H1 (cell line): ENCODE data around the gene GH2. TPM values are rescaled to one million over a fixed set of nuclear protein-coding genes. Genes with fewer than 3 reads are reported as not detected.
A peak's percentile ranks its signal among the peaks of the same experiment; 100 is the strongest.

Source experiments
- CTCF ChIA-PET: fragments of 300-600 bp; sonication (Branson Sonifier 250); formaldehyde crosslinking; loops from one replicate; lab custom pipeline; 2021; ENCODE audit not compliant: partially characterized antibody; lab: Charles Lee
- POLR2A ChIA-PET: fragments of 300-600 bp; sonication (Branson Sonifier 250); formaldehyde crosslinking; loops from one replicate; lab custom pipeline; 2021; ENCODE audit warnings: inconsistent platforms; ENCODE audit not compliant: partially characterized antibody; lab: Charles Lee
- DNase-seq, 2 experiments: peaks; one replicate each; pipeline versions ENCODE4 v3.0.0 to v3.0.0-alpha.2; 2010 to 2022; ENCODE audit warnings: low spot score in 2 of 2, low read depth in 1 of 2, mixed read lengths in 1 of 2
- FAIRE-seq: peaks from 2 replicates; lab custom pipeline; 2011; peaks lifted over from hg19 to GRCh38; lab: Jason Lieb, UNC
- H2AFZ ChIP-seq: 2 replicates; pipeline ENCODE4 v1.8.1; 2012; ENCODE audit warnings: low read length, inconsistent platforms
- H2AK5ac ChIP-seq: 2 replicates; pipeline ENCODE4 v1.6.1; 2013; ENCODE audit warnings: low read depth, low read length
- H2BK120ac ChIP-seq: replicated peaks from 2 replicates; pipeline ENCODE3; 2013; ENCODE audit warnings: low read depth, low read length, inconsistent platforms
- H2BK12ac ChIP-seq: 2 replicates; pipeline ENCODE4 v1.6.1; 2013; ENCODE audit warnings: low read depth, low read length
- H2BK15ac ChIP-seq: 2 replicates; pipeline ENCODE4 v1.6.1; 2013; ENCODE audit warnings: low read length
- H2BK20ac ChIP-seq: 2 replicates; pipeline ENCODE4 v1.6.1; 2013; ENCODE audit warnings: low read length
- H2BK5ac ChIP-seq: 2 replicates; pipeline ENCODE4 v1.6.1; 2013; ENCODE audit warnings: low read depth, low read length
- H3K14ac ChIP-seq: 2 replicates; pipeline ENCODE4 v1.6.1; 2013; ENCODE audit warnings: inconsistent platforms; ENCODE audit not compliant: insufficient read length
- H3K18ac ChIP-seq: 2 replicates; pipeline ENCODE4 v1.6.1; 2013; ENCODE audit warnings: low read length; ENCODE audit errors: extremely low read depth
- H3K23ac ChIP-seq: 2 replicates; pipeline ENCODE4 v1.6.1; 2013; ENCODE audit warnings: inconsistent platforms; ENCODE audit not compliant: insufficient read length
- H3K23me2 ChIP-seq: 2 replicates; pipeline ENCODE4 v1.6.1; 2013; ENCODE audit warnings: low read depth, low read length
- H3K27ac ChIP-seq: 2 replicates; pipeline ENCODE4 v1.6.1; 2011; ENCODE audit warnings: low read depth, low read length, inconsistent platforms
- H3K27me3 ChIP-seq, 4 experiments: replicated peaks in 1 of 4; 1 replicate in 1 of 4; 2 replicates in 3 of 4; pipeline versions ENCODE4 v1.6.1 to v1.8.1; 2011 to 2013; ENCODE audit warnings: low read length in 3 of 4, mild to moderate bottlenecking in 3 of 4, inconsistent platforms in 2 of 4, mixed read lengths in 2 of 4, moderate library complexity in 1 of 4; ENCODE audit not compliant: control insufficient read depth in 3 of 4, insufficient read depth in 3 of 4; ENCODE audit errors: extremely low read depth in 1 of 4
- H3K36me3 ChIP-seq, 4 experiments: 2 replicates each; pipeline versions ENCODE4 v1.6.1 to v1.8.1; 2011 to 2013; ENCODE audit warnings: mild to moderate bottlenecking in 4 of 4, low read length in 3 of 4, moderate library complexity in 2 of 4, control low read depth in 1 of 4, inconsistent platforms in 1 of 4; ENCODE audit not compliant: insufficient read depth in 4 of 4, control insufficient read depth in 2 of 4
- H3K4ac ChIP-seq: replicated peaks from 2 replicates; pipeline ENCODE3; 2013; ENCODE audit warnings: low read length, low read depth, mixed read lengths, inconsistent platforms; ENCODE audit not compliant: insufficient read length
- H3K4me1 ChIP-seq, 4 experiments: replicated peaks in 1 of 4; 1 replicate in 1 of 4; 2 replicates in 3 of 4; pipeline versions ENCODE4 v1.6.1 to v1.8.1; 2011 to 2013; ENCODE audit warnings: low read length in 3 of 4, inconsistent platforms in 2 of 4, mixed read lengths in 1 of 4; ENCODE audit not compliant: insufficient read depth in 4 of 4, control insufficient read depth in 3 of 4
- H3K4me2 ChIP-seq, 2 experiments: 2 replicates each; pipeline versions ENCODE4 v1.6.1 to v1.8.1; 2011 to 2013; ENCODE audit warnings: low read depth in 2 of 2, low read length in 2 of 2, control low read depth in 1 of 2, inconsistent platforms in 1 of 2, mild to moderate bottlenecking in 1 of 2; ENCODE audit not compliant: insufficient read depth in 1 of 2
- H3K4me3 ChIP-seq, 4 experiments: fragments of 200-600, 300-600 bp in 1 of 4; sonication (generic), shearing (Covaris generic), sonication (Bioruptor Twin) in 1 of 4; 2 replicates each; pipeline versions ENCODE4 v1.5.1 to v1.8.1; 2011 to 2016; ENCODE audit warnings: low read length in 4 of 4, low read depth in 3 of 4, control low read depth in 2 of 4, inconsistent platforms in 2 of 4, mild to moderate bottlenecking in 2 of 4, mixed read lengths in 1 of 4, moderate library complexity in 1 of 4; ENCODE audit not compliant: insufficient read depth in 2 of 4; ENCODE audit errors: extremely low read depth in 1 of 4
- H3K56ac ChIP-seq: replicated peaks from 2 replicates; pipeline ENCODE3; 2013; ENCODE audit warnings: low read depth, mild to moderate bottlenecking, mixed read lengths, low read length, inconsistent platforms; ENCODE audit not compliant: insufficient read length
- H3K79me1 ChIP-seq: 2 replicates; pipeline ENCODE4 v1.6.1; 2013; ENCODE audit warnings: low read depth, low read length, control low read depth
- H3K79me2 ChIP-seq, 2 experiments: 2 replicates each; pipeline versions ENCODE4 v1.6.1 to v1.8.1; 2012 to 2013; ENCODE audit warnings: low read length in 2 of 2, mild to moderate bottlenecking in 2 of 2, inconsistent platforms in 1 of 2; ENCODE audit not compliant: insufficient read depth in 2 of 2, control insufficient read depth in 1 of 2
- H3K9ac ChIP-seq, 4 experiments: replicated peaks in 1 of 4; 1 replicate in 1 of 4; 2 replicates in 3 of 4; pipeline versions ENCODE4 v1.6.1 to v1.8.1; 2011 to 2013; ENCODE audit warnings: low read depth in 3 of 4, low read length in 3 of 4, control low read depth in 2 of 4, mild to moderate bottlenecking in 2 of 4, moderate library complexity in 2 of 4, inconsistent platforms in 1 of 4; ENCODE audit errors: extremely low read depth in 1 of 4
- H3K9me3 ChIP-seq, 2 experiments: 2 replicates each; pipeline versions ENCODE4 v1.6.1 to v1.8.1; 2012 to 2013; ENCODE audit warnings: mild to moderate bottlenecking in 2 of 2, moderate library complexity in 2 of 2, control low read depth in 1 of 2, inconsistent platforms in 1 of 2, low read depth in 1 of 2, low read length in 1 of 2, mixed read lengths in 1 of 2; ENCODE audit not compliant: insufficient read depth in 2 of 2
- H4K20me1 ChIP-seq, 2 experiments: replicated peaks in 1 of 2; 2 replicates each; pipeline versions ENCODE3 to v1.8.1; 2011 to 2013; ENCODE audit warnings: inconsistent platforms in 2 of 2, low read length in 2 of 2, mild to moderate bottlenecking in 1 of 2; ENCODE audit not compliant: insufficient read depth in 2 of 2, control insufficient read depth in 1 of 2
- H4K5ac ChIP-seq: 2 replicates; pipeline ENCODE4 v1.6.1; 2013; ENCODE audit warnings: low read length, low read depth, mixed read lengths, inconsistent platforms; ENCODE audit not compliant: insufficient read length
- H4K8ac ChIP-seq: 2 replicates; pipeline ENCODE4 v1.8.0; 2013; ENCODE audit warnings: mild to moderate bottlenecking, moderate library complexity, low read length, inconsistent platforms; ENCODE audit not compliant: insufficient read depth; ENCODE audit errors: extremely low read depth
- H4K91ac ChIP-seq: replicated peaks from 2 replicates; pipeline ENCODE3; 2013; ENCODE audit warnings: low read length, mixed read lengths, inconsistent platforms; ENCODE audit not compliant: insufficient read length
- ASH2L ChIP-seq: fragments of 200-600, 300-600 bp; sonication (generic); IDR thresholded peaks from one replicate; pipeline ENCODE4 v1.7.1; 2017; ENCODE audit warnings: low read length
- BCL11A ChIP-seq, 2 experiments: IDR thresholded peaks; one replicate each; pipeline ENCODE4 v1.6.1; 2011; ENCODE audit warnings: low read depth in 2 of 2, low read length in 2 of 2, mild to moderate bottlenecking in 2 of 2
- HDAC2 ChIP-seq, 2 experiments: fragments of 300-600 bp in 1 of 2; sonication (generic) in 1 of 2; IDR thresholded peaks; 2 replicates each; pipeline ENCODE4 v1.6.1; 2011 to 2012; ENCODE audit warnings: low read depth in 2 of 2, low read length in 2 of 2, mild to moderate bottlenecking in 2 of 2, moderate library complexity in 2 of 2, borderline replicate concordance in 1 of 2, inconsistent platforms in 1 of 2
- POU5F1 ChIP-seq: IDR thresholded peaks from 2 replicates; pipeline ENCODE4 v1.6.1; 2011; ENCODE audit warnings: low read depth, mild to moderate bottlenecking, low read length, moderate library complexity
- WGBS, 2 experiments: shearing (Covaris generic) in 1 of 2; methylation state at CpG; one replicate each; pipeline versions ENCODE4 v1.1.6 to v1.1.7; 2013 to 2015; ENCODE audit warnings: low lambda C conversion rate in 2 of 2, mixed read lengths in 2 of 2, inconsistent platforms in 1 of 2, low coverage in 1 of 2, missing lambda C conversion rate in 1 of 2; ENCODE audit not compliant: insufficient replicate concordance in 2 of 2, insufficient coverage in 1 of 2, insufficient read length in 1 of 2; ENCODE audit errors: extremely low coverage in 1 of 2, missing lambda C conversion rate in 1 of 2; 5-methylcytosine and 5-hydroxymethylcytosine counted together
- polyA plus RNA-seq, 7 experiments: library from polyadenylated mRNA; depleted of rRNA in 3 of 7; stranded (reverse) in 5 of 7; unstranded in 2 of 7; fragments of >200 nt in 5 of 7; fragments of 200-250 nt in 2 of 7; gene quantifications; 1 replicate in 5 of 7; 2 replicates in 1 of 7; 4 replicates in 1 of 7; pipeline versions ENCODE4 v1.2.1 to v1.2.3, GENCODE V29; 2011 to 2013; ENCODE audit warnings: missing spikeins in 2 of 7, mixed read lengths in 2 of 7
- total RNA-seq: library from RNA; stranded (reverse); fragmentation: NEBNext Ultra II Directional; extraction: Animal tissue kit (Norgen Biotek cat#: 25700); gene quantifications from 2 replicates; pipeline ENCODE4 v1.2.1, GENCODE V29; 2021

GH2 gene
- total and polyA plus RNA-seq, 2 of the 8 experiments (the other 6 are each of a cell fraction or from before 2014, with no cell fraction given) = 0.60 to 1.5 TPM

GRCh38 chr17:63911657-63912100 lies 29.9 kb upstream of the GH2 start:
- no peak overlapping the region for H3K18ac ChIP-seq
- no peak overlapping the region for H4K91ac ChIP-seq
- H2BK5ac ChIP-seq = no peak overlapping the region
- no peak overlapping the region for H3K14ac ChIP-seq
- H3K79me2 ChIP-seq = no peaks in the 10 kb centered on the region
- H3K4ac ChIP-seq = no peak overlapping the region
- no peak overlapping the region for H3K9ac ChIP-seq
- 0 out of 2 replicates have a peak overlapping the region, but pooled peaks have one; percentile 77 for H2BK12ac ChIP-seq
- H3K4me1 ChIP-seq = peaks cover 0 to 4% (median under 1%) of the 10 kb centered on the region in 4 experiments; a peak in 2 of 7 replicates
- no peak overlapping the region for H2AK5ac ChIP-seq
- H3K4me2 ChIP-seq = no peak overlapping the region
- FAIRE-seq = no peak
- no peaks in the 10 kb centered on the region for H3K27me3 ChIP-seq
- no peak overlapping the region for H3K56ac ChIP-seq
- H3K4me3 ChIP-seq = no peak overlapping the region
- no peak overlapping the region for H3K23ac ChIP-seq
- DNase-seq = peak in 1 of 2 experiments; percentile 87
- no peak overlapping the region; the same call in 1 of the 2 replicates for H2AFZ ChIP-seq
- no peaks in the 10 kb centered on the region for H3K36me3 ChIP-seq
- H2BK120ac ChIP-seq = no peak overlapping the region
- ChIA-PET CTCF (interaction anchor here (0.6 to 11.2 kb wide), 39 partner anchors 8 to 378 kb away, joined by 3 to 270 read pairs (median 5); partner anchors contain the start of genes CD79B, CSH1, GH1 and GH2), POLR2A (interaction anchor here (1.0 to 1.4 kb wide), 3 partner anchors 13 to 234 kb away, joined by 3 to 4 read pairs (median 3); no protein-coding TSS in a partner anchor)
- WGBS, 2 experiments = 50% methylated on average over 7 of the region's 8 CpGs; no CpG with 5 or more reads in 1 of the 2 experiments
- no peaks in the 10 kb centered on the region for H3K23me2 ChIP-seq
- no peak overlapping the region for H2BK15ac ChIP-seq
- H4K5ac ChIP-seq = no peak overlapping the region
- no peak overlapping the region for H2BK20ac ChIP-seq
- no peaks in the 10 kb centered on the region for H4K20me1 ChIP-seq
- H4K8ac ChIP-seq = no peak overlapping the region
- no peak overlapping the region for H3K27ac ChIP-seq
- no peaks in the 10 kb centered on the region for H3K79me1 ChIP-seq
- H3K9me3 ChIP-seq = no peaks in the 10 kb centered on the region
- TF ChIP-seq BCL11A (IDR thresholded peaks at IDR 0.05; ENCODE audit: low read depth in 2 of 2, low read length in 2 of 2) (no peak), HDAC2 (IDR thresholded peaks at IDR 0.05; ENCODE audit: borderline replicate concordance in 1 of 2, low read depth in 2 of 2, low read length in 2 of 2) (no peak), POU5F1 (no peak), ASH2L (no peak)
